Cardiac fibroblast (primary cell): ENCODE results near the gene MYL6B.
"Not testable (repeated sequence)": the region's sequence is repeated elsewhere in the genome, so short reads cannot be mapped to it uniquely, and the experiment has no call there.

Experiments used
- DNase-seq, 2 donors: peaks; one replicate each; pipeline versions ENCODE4 v3.0.0 to v3.0.0-alpha.2; 2010; ENCODE audit warnings: low read depth in 2 of 2
- H3K4me3 ChIP-seq, 2 donors: replicated peaks in 1 of 2; 1 replicate in 1 of 2; 2 replicates in 1 of 2; pipeline ENCODE4 v1.5.1; 2011; ENCODE audit warnings: low read depth in 2 of 2, low read length in 2 of 2, mild to moderate bottlenecking in 2 of 2, moderate library complexity in 1 of 2
- CTCF ChIP-seq: IDR thresholded peaks from one replicate; pipeline ENCODE4 v1.5.1; 2011; ENCODE audit warnings: low read depth, mild to moderate bottlenecking, low read length, inconsistent platforms

Gene MYL6B

GRCh38 chr12:56190695-56191155 lies 38.3 kb downstream of the MYL6B start:
- H3K4me3 ChIP-seq: peak overlapping the region; percentile 56 to 75
- TF ChIP-seq CTCF: no peak
- peak in 1 of 2 donors; percentile 58 for DNase-seq

- no peak for DNase-seq
- no peak for TF ChIP-seq CTCF
- no peak overlapping the region for H3K4me3 ChIP-seq
These were observed 40.2 kb downstream of the MYL6B start for GRCh38 chr12:56192582-56192981.

GRCh38 chr12:56193025-56193578 lies 40.7 kb downstream of the MYL6B start:
- no peak overlapping the region for H3K4me3 ChIP-seq
- peak; percentile 93 to 94 for DNase-seq

GRCh38 chr12:56196818-56197550 lies 44.6 kb downstream of the MYL6B start:
- not testable (repeated sequence) for H3K4me3 ChIP-seq
- peak; percentile 96 to 97 for DNase-seq

More at GRCh38 chr12:56193025-56193578, 40.7 kb downstream of the MYL6B start:
- peak; percentile 76 for TF ChIP-seq CTCF

GRCh38 chr12:56197921-56198635 lies 45.7 kb downstream of the MYL6B start:
- no peak overlapping the region for H3K4me3 ChIP-seq
- no peak for TF ChIP-seq CTCF
- DNase-seq: no peak

- DNase-seq: peak in 1 of 2 donors; percentile 66
- TF ChIP-seq CTCF: no peak
- no peak overlapping the region for H3K4me3 ChIP-seq
These were observed 46.4 kb downstream of the MYL6B start for GRCh38 chr12:56198836-56199235.

- no peak for TF ChIP-seq CTCF
- no peak for DNase-seq
- H3K4me3 ChIP-seq: no peak overlapping the region
These were observed 50.0 kb downstream of the MYL6B start for GRCh38 chr12:56202366-56202765.
